WERI-Rb-1 (cell line): ENCODE results near the gene CGB1.
"Not testable (repeated sequence)": the region's sequence is repeated elsewhere in the genome, so short reads cannot be mapped to it uniquely, and the experiment has no call there.

Experiments used
- DNase-seq: peaks from one replicate; pipeline ENCODE4 v3.0.0-alpha.2; 2020
- H3K27ac ChIP-seq: fragments of 250-450 bp; sonication (Bioruptor Pico); 2 replicates; pipeline ENCODE4 v1.5.1; 2020; ENCODE audit warnings: mild to moderate bottlenecking, moderate library complexity
- H3K27me3 ChIP-seq: fragments of 250-450 bp; sonication (Bioruptor Pico); 2 replicates; pipeline ENCODE4 v1.5.1; 2021; ENCODE audit warnings: mild to moderate bottlenecking, low read depth, moderate library complexity; ENCODE audit not compliant: insufficient read depth, severe bottlenecking
- H3K36me3 ChIP-seq: fragments of 250-450 bp; sonication (Bioruptor Pico); 2 replicates; pipeline ENCODE4 v1.5.1; 2020; ENCODE audit warnings: mild to moderate bottlenecking, moderate library complexity
- H3K4me3 ChIP-seq: 2 replicates; pipeline ENCODE4 v1.5.1; 2011; ENCODE audit warnings: low read depth, mild to moderate bottlenecking, control low read depth, low read length
- H3K9me3 ChIP-seq: fragments of 250-450 bp; sonication (Bioruptor Pico); 2 replicates; pipeline ENCODE4 v1.5.1; 2021; ENCODE audit warnings: mild to moderate bottlenecking, moderate library complexity; ENCODE audit not compliant: severe bottlenecking
- CTCF ChIP-seq: IDR thresholded peaks from 2 replicates; pipeline ENCODE4 v1.5.1; 2011; ENCODE audit warnings: low read depth, mild to moderate bottlenecking, control low read depth, inconsistent platforms, low read length

Gene CGB1

GRCh38 chr19:49036815-49037214, at the start of gene CGB1:
TSS of gene CGB1 (minus strand) at chr19:49036895. CDS start at chr19:49036711, 184 bp downstream.
- not testable (repeated sequence) for H3K27me3 ChIP-seq, H3K4me3 ChIP-seq, H3K9me3 ChIP-seq, H3K27ac ChIP-seq, H3K36me3 ChIP-seq
- DNase-seq = peak; percentile 42
- peak; percentile 51 for TF ChIP-seq CTCF

GRCh38 chr19:49086296-49086695, 49.6 kb upstream of the CGB1 start:
- no peaks in the 10 kb centered on the region for H3K27me3 ChIP-seq
- peaks cover 3% of the 10 kb centered on the region for H3K9me3 ChIP-seq
- no peak for TF ChIP-seq CTCF
- DNase-seq = no peak
- H3K4me3 ChIP-seq = peak overlapping the region; percentile 99
- H3K36me3 ChIP-seq = peaks cover 56% of the 10 kb centered on the region
- H3K27ac ChIP-seq = peak overlapping the region; percentile 96

GRCh38 chr19:49085868-49086232, 49.2 kb upstream of the CGB1 start:
- Histone ChIP-seq H3K36me3 (peaks cover 51% of the 10 kb centered on the region), H3K27me3 (no peaks in the 10 kb centered on the region), H3K4me3 (peak overlapping the region; percentile 99), H3K9me3 (peaks cover 3% of the 10 kb centered on the region), H3K27ac (peak overlapping the region; percentile 96)
- DNase-seq = no peak
- no peak for TF ChIP-seq CTCF

- TF ChIP-seq CTCF = no peak
- H3K27ac ChIP-seq = peak within 1 kb of the TSS; percentile 96
These were observed 48.5 kb upstream of the CGB1 start, which contains the start of gene SNRNP70 for GRCh38 chr19:49085020-49085867. TSS of gene SNRNP70 (plus strand) at chr19:49085451. CDS start at chr19:49086415, 964 bp downstream.

GRCh38 chr19:49084206-49085019, 47.7 kb upstream of the CGB1 start:
- no peak for DNase-seq
- H3K9me3 ChIP-seq = peaks cover 3% of the 10 kb centered on the region
- peaks cover 39% of the 10 kb centered on the region for H3K36me3 ChIP-seq
- no peaks in the 10 kb centered on the region for H3K27me3 ChIP-seq
- peak overlapping the region; percentile 35 for H3K4me3 ChIP-seq
- H3K27ac ChIP-seq = peak overlapping the region; percentile 96
- no peak for TF ChIP-seq CTCF

More at GRCh38 chr19:49085020-49085867, 48.5 kb upstream of the CGB1 start, which contains the start of gene SNRNP70:
- H3K9me3 ChIP-seq = peaks cover 3% of the 10 kb centered on the region
- peaks cover 45% of the 10 kb centered on the region for H3K36me3 ChIP-seq
- peak within 1 kb of the TSS; percentile 99 for H3K4me3 ChIP-seq
- no peaks in the 10 kb centered on the region for H3K27me3 ChIP-seq
- DNase-seq = peak; percentile 99
